SK-N-SH (cell line): ENCODE results near the gene KCNQ5. TPM values are rescaled to one million over a fixed set of nuclear protein-coding genes. Genes with fewer than 3 reads are reported as not detected.
A peak's percentile ranks its signal among the peaks of the same experiment; 100 is the strongest.

ENCODE experiments used
- CTCF ChIA-PET: fragments of 300-600, 350-600 bp; formaldehyde crosslinking; extraction: SDS; loops from one replicate; lab custom pipeline; 2021; lab: Yijun Ruan, JAX
- POLR2A ChIA-PET: fragments of 350-600 bp; sonication (Branson Sonifier 250); formaldehyde crosslinking; extraction: SDS; loops from one replicate; lab custom pipeline; 2020; ENCODE audit warnings: antibody characterized with exemption, inconsistent platforms; lab: Yijun Ruan, JAX
- DNase-seq: peaks from one replicate; pipeline ENCODE4 v3.0.0; 2012
- H2AFZ ChIP-seq: fragments of 200-600 bp; sonication (generic); 2 replicates; pipeline ENCODE4 v1.8.1; 2016; ENCODE audit warnings: antibody characterized with exemption, mild to moderate bottlenecking, low read depth
- H3F3A ChIP-seq: fragments of 200-600 bp; sonication (generic); replicated peaks from 2 replicates; pipeline ENCODE3; 2016; ENCODE audit warnings: antibody characterized with exemption, mild to moderate bottlenecking; ENCODE audit not compliant: insufficient read depth
- H3K27ac ChIP-seq, 2 experiments: fragments of 200-500 bp in 1 of 2; fragments of 200-600 bp in 1 of 2; sonication (Bioruptor generic) in 1 of 2; sonication (generic), shearing (Covaris generic) in 1 of 2; 2 replicates each; pipeline versions ENCODE4 v1.5.1 to v1.6.1; 2014 to 2016; ENCODE audit warnings: low read depth in 2 of 2, inconsistent platforms in 1 of 2, low read length in 1 of 2, mild to moderate bottlenecking in 1 of 2, mixed read lengths in 1 of 2
- H3K27me3 ChIP-seq: fragments of 200-600 bp; sonication (generic), shearing (Covaris generic); 2 replicates; pipeline ENCODE4 v1.6.1; 2016; ENCODE audit warnings: mixed run types; ENCODE audit not compliant: insufficient read depth
- H3K36me3 ChIP-seq, 2 experiments: fragments of 200-500 bp in 1 of 2; fragments of 200-600 bp in 1 of 2; sonication (Bioruptor generic) in 1 of 2; sonication (generic) in 1 of 2; replicated peaks in 1 of 2; 2 replicates each; pipeline versions ENCODE3 to v1.5.1; 2014 to 2016; ENCODE audit warnings: low read length in 1 of 2, mild to moderate bottlenecking in 1 of 2; ENCODE audit not compliant: insufficient read depth in 2 of 2, control insufficient read depth in 1 of 2
- H3K4me1 ChIP-seq, 2 experiments: fragments of 200-500 bp in 1 of 2; fragments of 200-600 bp in 1 of 2; sonication (Bioruptor generic) in 1 of 2; sonication (generic), shearing (Covaris generic) in 1 of 2; 2 replicates each; pipeline versions ENCODE4 v1.5.1 to v1.6.1; 2014 to 2016; ENCODE audit warnings: low read depth in 1 of 2, low read length in 1 of 2, mixed run types in 1 of 2; ENCODE audit not compliant: insufficient read depth in 2 of 2, control insufficient read depth in 1 of 2
- H3K4me2 ChIP-seq: fragments of 200-600 bp; sonication (generic), shearing (Covaris generic); 2 replicates; pipeline ENCODE4 v1.6.1; 2017; ENCODE audit warnings: mixed run types
- H3K4me3 ChIP-seq, 2 experiments: fragments of 200-500 bp in 1 of 2; fragments of 200-600 bp in 1 of 2; sonication (Bioruptor generic) in 1 of 2; sonication (generic), shearing (Covaris generic) in 1 of 2; 2 replicates each; pipeline versions ENCODE4 v1.5.1 to v1.8.1; 2014 to 2016; ENCODE audit warnings: low read depth in 2 of 2, inconsistent platforms in 1 of 2, low read length in 1 of 2, mild to moderate bottlenecking in 1 of 2, mixed read lengths in 1 of 2, moderate library complexity in 1 of 2
- H3K79me2 ChIP-seq: fragments of 200-600 bp; sonication (generic); 2 replicates; pipeline ENCODE4 v1.8.1; 2017; ENCODE audit warnings: mild to moderate bottlenecking; ENCODE audit not compliant: insufficient read depth
- H3K9ac ChIP-seq: fragments of 200-600 bp; sonication (generic); 2 replicates; pipeline ENCODE4 v1.6.1; 2017; ENCODE audit warnings: mixed run types
- H3K9me2 ChIP-seq: fragments of 200-600 bp; sonication (generic); 2 replicates; pipeline ENCODE4 v1.6.1; 2017; ENCODE audit warnings: mixed run types
- H3K9me3 ChIP-seq: fragments of 200-600 bp; sonication (generic); 2 replicates; pipeline ENCODE4 v1.6.1; 2017; ENCODE audit warnings: mixed run types, mild to moderate bottlenecking, moderate library complexity
- H4K20me1 ChIP-seq: fragments of 200-600 bp; sonication (generic); 2 replicates; pipeline ENCODE4 v1.6.1; 2017; ENCODE audit warnings: mild to moderate bottlenecking, mixed run types; ENCODE audit not compliant: insufficient read depth
- CTCF ChIP-seq: fragments of 200-600 bp; sonication (generic); IDR thresholded peaks from 2 replicates; pipeline ENCODE4 v1.6.1; 2017; ENCODE audit warnings: antibody characterized with exemption, mild to moderate bottlenecking, moderate library complexity
- FOSL2 ChIP-seq: IDR thresholded peaks from 2 replicates; pipeline ENCODE4 v1.4.0; 2012; ENCODE audit warnings: low read depth, mild to moderate bottlenecking, moderate library complexity, borderline replicate concordance
- FOXJ3 ChIP-seq: sonication (generic); formaldehyde crosslinking; IDR thresholded peaks from 2 replicates; pipeline ENCODE4 v1.5.1; 2020; ENCODE audit warnings: mild to moderate bottlenecking, missing genetic modification reagents
- FOXM1 ChIP-seq: IDR thresholded peaks from 2 replicates; pipeline ENCODE4 v1.4.0; 2012; ENCODE audit warnings: low read depth, mild to moderate bottlenecking
- GABPA ChIP-seq: IDR thresholded peaks from 2 replicates; pipeline ENCODE4 v1.4.0; 2012; ENCODE audit warnings: low read depth, mild to moderate bottlenecking
- JUND ChIP-seq: IDR thresholded peaks from 2 replicates; pipeline ENCODE4 v1.4.0; 2012
- MEF2A ChIP-seq: IDR thresholded peaks from 2 replicates; pipeline ENCODE4 v1.4.0; 2012; ENCODE audit warnings: low read depth, borderline replicate concordance
- MXI1 ChIP-seq: IDR thresholded peaks from 2 replicates; pipeline ENCODE4 v1.6.1; 2012; ENCODE audit warnings: mild to moderate bottlenecking, low read depth, low read length, improper control_type of control experiment
- NRF1 ChIP-seq: IDR thresholded peaks from 2 replicates; pipeline ENCODE4 v1.6.1; 2012; ENCODE audit warnings: low read depth, mild to moderate bottlenecking, low read length
- PBX3 ChIP-seq: IDR thresholded peaks from 2 replicates; pipeline ENCODE4; 2012
- RAD21 ChIP-seq: IDR thresholded peaks from 2 replicates; pipeline ENCODE4 v1.6.1; 2012; ENCODE audit warnings: mild to moderate bottlenecking, low read length
- RCOR1 ChIP-seq: fragments of 150-350 bp; IDR thresholded peaks from 2 replicates; pipeline ENCODE4 v1.6.1; 2017; ENCODE audit warnings: antibody characterized with exemption, low read length
- RFX5 ChIP-seq: IDR thresholded peaks from 2 replicates; pipeline ENCODE4 v1.6.1; 2012; ENCODE audit warnings: mild to moderate bottlenecking, improper control_type of control experiment, low read length
- RXRA ChIP-seq: IDR thresholded peaks from 2 replicates; pipeline ENCODE4 v1.4.0; 2012; ENCODE audit warnings: low read depth, mild to moderate bottlenecking, borderline replicate concordance
- SIN3A ChIP-seq: IDR thresholded peaks from 2 replicates; pipeline ENCODE4 v1.6.1; 2012; ENCODE audit warnings: low read depth, mild to moderate bottlenecking, low read length, moderate library complexity, borderline replicate concordance
- SMC3 ChIP-seq: IDR thresholded peaks from 2 replicates; pipeline ENCODE4 v1.6.1; 2012; ENCODE audit warnings: low read depth, low read length, improper control_type of control experiment
- TAF1 ChIP-seq: IDR thresholded peaks from 2 replicates; pipeline ENCODE4 v1.6.1; 2012; ENCODE audit warnings: low read depth, mild to moderate bottlenecking, low read length, moderate library complexity, borderline replicate concordance
- TCF12 ChIP-seq: IDR thresholded peaks from 2 replicates; pipeline ENCODE4 v1.4.0; 2012
- TEAD4 ChIP-seq: IDR thresholded peaks from 2 replicates; pipeline ENCODE4 v1.4.0; 2012; ENCODE audit warnings: mild to moderate bottlenecking, borderline replicate concordance; ENCODE audit not compliant: insufficient read depth
- YY1 ChIP-seq: IDR thresholded peaks from 2 replicates; pipeline ENCODE4 v1.4.0; 2012; ENCODE audit warnings: low read depth, mild to moderate bottlenecking
- WGBS: methylation state at CpG from one replicate; pipeline ENCODE4 v1.1.6; 2017; ENCODE audit warnings: low lambda C conversion rate; 5-methylcytosine and 5-hydroxymethylcytosine counted together
- polyA plus RNA-seq, 3 experiments: library from polyadenylated mRNA; depleted of rRNA; stranded (reverse); fragments of >200 nt; gene quantifications; 2 replicates each; pipeline ENCODE4 v1.2.3, GENCODE V29; 2012
- TF ChIP-seq, protein P1 (sequence below): IDR thresholded peaks from 2 replicates; pipeline ENCODE4 v1.4.0; 2012; ENCODE audit warnings: low read depth
- TF ChIP-seq, protein P2 (sequence below): fragments of 150-350 bp; IDR thresholded peaks from 2 replicates; pipeline ENCODE4 v1.6.1; 2017; ENCODE audit warnings: antibody characterized with exemption, low read length, low read depth, borderline replicate concordance
- TF ChIP-seq, protein P3 (sequence below): IDR thresholded peaks from 2 replicates; pipeline ENCODE4 v1.4.0; 2012; ENCODE audit warnings: low read depth, borderline replicate concordance

KCNQ5 gene
- polyA plus RNA-seq, 1 of the 3 experiments (the other 2 are of a cell fraction), result 3.2 TPM

- 0 out of 4 replicates have a peak overlapping the region, but pooled peaks of 1 of the 2 experiments have one; percentile 56 for H3K27ac ChIP-seq
- no peak overlapping the region for H2AFZ ChIP-seq
- 88% methylated on average over 2 of the region's 2 CpGs for WGBS
- H3K9me3 ChIP-seq, result no peaks in the 10 kb centered on the region
- no peak overlapping the region for H3K4me3 ChIP-seq
- peaks cover 19% of the 10 kb centered on the region for H3F3A ChIP-seq
- no peaks in the 10 kb centered on the region for H3K79me2 ChIP-seq
- H3K9me2 ChIP-seq, result no peaks in the 10 kb centered on the region
- POLR2A ChIA-PET, result no interaction called here
- no peaks in the 10 kb centered on the region for H4K20me1 ChIP-seq
- no peak overlapping the region for H3K4me2 ChIP-seq
- H3K4me1 ChIP-seq, result peaks cover 0 to 8% of the 10 kb centered on the region in 2 experiments; a peak in 1 of 4 replicates
- H3K27me3 ChIP-seq, result no peaks in the 10 kb centered on the region
- 0 out of 2 replicates have a peak, but pooled peaks have one; percentile 21 for TF ChIP-seq FOSL2
- TF ChIP-seq, protein P1, sequence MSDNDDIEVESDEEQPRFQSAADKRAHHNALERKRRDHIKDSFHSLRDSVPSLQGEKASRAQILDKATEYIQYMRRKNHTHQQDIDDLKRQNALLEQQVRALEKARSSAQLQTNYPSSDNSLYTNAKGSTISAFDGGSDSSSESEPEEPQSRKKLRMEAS, result no peak
- TF ChIP-seq, all 33 proteins: peak for 1
- H3K9ac ChIP-seq, result no peak overlapping the region
- H3K36me3 ChIP-seq, result peaks cover 0 to 23% of the 10 kb centered on the region in 2 experiments
- CTCF ChIA-PET, result interaction anchor here (1.7 kb wide), 1 partner anchor 456 kb away, joined by 3 read pairs; no protein-coding TSS in a partner anchor
- no peak for DNase-seq
These were observed 451.4 kb downstream of the KCNQ5 start for GRCh38 chr6:73073238-73073637.

- Histone ChIP-seq H3K27me3 (no peaks in the 10 kb centered on the region), H3K9ac (no peak overlapping the region), H3F3A (peaks cover 27% of the 10 kb centered on the region), H3K79me2 (no peaks in the 10 kb centered on the region), H2AFZ (no peak overlapping the region), H3K4me3 (no peak overlapping the region), H3K9me2 (no peaks in the 10 kb centered on the region), H3K27ac (peak overlapping the region in 1 of 2 experiments; percentile 56; a peak in 2 of 4 replicates), H3K36me3 (peaks cover 0 to 19% of the 10 kb centered on the region in 2 experiments), H3K4me2 (no peak overlapping the region), H3K9me3 (no peaks in the 10 kb centered on the region), H3K4me1 (peaks cover 0 to 9% of the 10 kb centered on the region in 2 experiments; a peak in 1 of 4 replicates), H4K20me1 (no peaks in the 10 kb centered on the region)
- WGBS, result 0% methylated on average over 1 of the region's 1 CpG
- DNase-seq, result no peak
- CTCF ChIA-PET, result interaction anchor here (1.7 kb wide), 1 partner anchor 457 kb away, joined by 3 read pairs; no protein-coding TSS in a partner anchor
- POLR2A ChIA-PET, result no interaction called here
- TF ChIP-seq, protein P2, sequence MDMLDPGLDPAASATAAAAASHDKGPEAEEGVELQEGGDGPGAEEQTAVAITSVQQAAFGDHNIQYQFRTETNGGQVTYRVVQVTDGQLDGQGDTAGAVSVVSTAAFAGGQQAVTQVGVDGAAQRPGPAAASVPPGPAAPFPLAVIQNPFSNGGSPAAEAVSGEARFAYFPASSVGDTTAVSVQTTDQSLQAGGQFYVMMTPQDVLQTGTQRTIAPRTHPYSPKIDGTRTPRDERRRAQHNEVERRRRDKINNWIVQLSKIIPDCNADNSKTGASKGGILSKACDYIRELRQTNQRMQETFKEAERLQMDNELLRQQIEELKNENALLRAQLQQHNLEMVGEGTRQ, result no peak
- TF ChIP-seq GABPA (no peak), RAD21 (no peak), PBX3 (peak; percentile 81; the same call in 1 of the 2 replicates), CTCF (no peak), JUND (peak; percentile 80), FOXJ3 (no peak), YY1 (no peak), RXRA (peak; percentile 34; the same call in 1 of the 2 replicates), NRF1 (no peak), SMC3 (no peak), FOXM1 (0 out of 2 replicates have a peak, but pooled peaks have one; percentile 25), RCOR1 (no peak), RFX5 (no peak), MEF2A (no peak), MXI1 (no peak), FOSL2 (peak; percentile 77), TEAD4 (peak; percentile 68; the same call in 1 of the 2 replicates), TCF12 (peak; percentile 84), SIN3A (no peak), TAF1 (no peak)
- TF ChIP-seq, protein P3, sequence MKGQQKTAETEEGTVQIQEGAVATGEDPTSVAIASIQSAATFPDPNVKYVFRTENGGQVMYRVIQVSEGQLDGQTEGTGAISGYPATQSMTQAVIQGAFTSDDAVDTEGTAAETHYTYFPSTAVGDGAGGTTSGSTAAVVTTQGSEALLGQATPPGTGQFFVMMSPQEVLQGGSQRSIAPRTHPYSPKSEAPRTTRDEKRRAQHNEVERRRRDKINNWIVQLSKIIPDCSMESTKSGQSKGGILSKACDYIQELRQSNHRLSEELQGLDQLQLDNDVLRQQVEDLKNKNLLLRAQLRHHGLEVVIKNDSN, result no peak
- TF ChIP-seq, protein P1, result no peak
These were observed 452.3 kb downstream of the KCNQ5 start for GRCh38 chr6:73074175-73074574.
